ENCODE data around the gene EPC2.

DNA sequence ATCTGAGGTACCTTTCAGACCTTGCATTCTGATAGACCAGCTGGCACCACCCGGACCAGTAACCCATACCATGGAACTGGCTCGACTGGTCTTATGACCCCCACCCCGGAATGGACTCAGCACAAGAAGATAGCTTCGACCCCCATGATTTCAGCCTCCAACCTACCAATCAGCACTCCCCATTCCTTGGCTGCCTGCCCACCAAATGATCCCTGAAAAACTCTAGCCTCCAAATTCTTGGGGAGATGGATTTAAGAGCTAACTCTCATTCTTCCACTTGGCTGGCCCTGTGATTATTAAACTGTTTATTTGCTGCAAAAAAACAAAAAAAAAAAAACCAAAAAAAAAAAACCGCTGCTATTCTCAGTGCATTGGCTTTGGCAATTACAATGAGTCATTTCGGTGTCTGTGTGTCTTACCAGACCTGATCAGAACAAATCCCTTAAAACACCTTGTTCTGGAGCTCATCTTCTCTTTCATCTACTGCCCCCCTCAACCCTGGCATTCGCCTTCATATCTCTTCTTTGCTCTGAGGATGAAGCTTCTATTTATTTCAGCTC, 170.4 kb downstream of the EPC2 start:
- TF ChIP-seq, protein P1, sequence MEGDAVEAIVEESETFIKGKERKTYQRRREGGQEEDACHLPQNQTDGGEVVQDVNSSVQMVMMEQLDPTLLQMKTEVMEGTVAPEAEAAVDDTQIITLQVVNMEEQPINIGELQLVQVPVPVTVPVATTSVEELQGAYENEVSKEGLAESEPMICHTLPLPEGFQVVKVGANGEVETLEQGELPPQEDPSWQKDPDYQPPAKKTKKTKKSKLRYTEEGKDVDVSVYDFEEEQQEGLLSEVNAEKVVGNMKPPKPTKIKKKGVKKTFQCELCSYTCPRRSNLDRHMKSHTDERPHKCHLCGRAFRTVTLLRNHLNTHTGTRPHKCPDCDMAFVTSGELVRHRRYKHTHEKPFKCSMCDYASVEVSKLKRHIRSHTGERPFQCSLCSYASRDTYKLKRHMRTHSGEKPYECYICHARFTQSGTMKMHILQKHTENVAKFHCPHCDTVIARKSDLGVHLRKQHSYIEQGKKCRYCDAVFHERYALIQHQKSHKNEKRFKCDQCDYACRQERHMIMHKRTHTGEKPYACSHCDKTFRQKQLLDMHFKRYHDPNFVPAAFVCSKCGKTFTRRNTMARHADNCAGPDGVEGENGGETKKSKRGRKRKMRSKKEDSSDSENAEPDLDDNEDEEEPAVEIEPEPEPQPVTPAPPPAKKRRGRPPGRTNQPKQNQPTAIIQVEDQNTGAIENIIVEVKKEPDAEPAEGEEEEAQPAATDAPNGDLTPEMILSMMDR (IDR thresholded peaks at IDR 0.05 in 4 of 5, conservative IDR thresholded peaks at IDR 0.05 in 1 of 5) = no peak
- no peak for TF ChIP-seq POLR2A (IDR thresholded peaks at IDR 0.05)
